CD8-positive, alpha-beta memory T cell (primary cell): ENCODE data around the gene CDC42EP4. TPM values are rescaled to one million over a fixed set of nuclear protein-coding genes. Genes with fewer than 3 reads are reported as not detected.

Source experiments
- CTCF ChIA-PET: fragments of 350-600 bp; sonication (Branson Sonifier 250); formaldehyde crosslinking; loops from one replicate; lab custom pipeline; 2021; ENCODE audit warnings: antibody characterized with exemption; lab: Charles Lee
- POLR2A ChIA-PET: fragments of 350-600 bp; sonication (Branson Sonifier 250); formaldehyde crosslinking; loops from one replicate; lab custom pipeline; 2021; ENCODE audit warnings: antibody characterized with exemption; lab: Charles Lee
- DNase-seq, 5 donors: peaks; one replicate each; pipeline versions ENCODE4 v3.0.0 to v3.0.0-alpha.2; 2020 to 2022; ENCODE audit warnings: mixed read lengths in 1 of 5
- H3K27ac ChIP-seq: one replicate; pipeline ENCODE4 v1.7.0; 2013; ENCODE audit warnings: low read depth, mild to moderate bottlenecking, low read length, moderate library complexity
- H3K27me3 ChIP-seq: 2 replicates; pipeline ENCODE4 v1.7.0; 2013; ENCODE audit warnings: low read length, mild to moderate bottlenecking; ENCODE audit not compliant: insufficient read depth, poor library complexity, severe bottlenecking
- H3K36me3 ChIP-seq: 2 replicates; pipeline ENCODE4 v1.7.0; 2013; ENCODE audit warnings: mild to moderate bottlenecking, low read length, moderate library complexity; ENCODE audit not compliant: insufficient read depth
- H3K4me1 ChIP-seq: 2 replicates; pipeline ENCODE4 v1.7.0; 2013; ENCODE audit warnings: mild to moderate bottlenecking, low read length, moderate library complexity; ENCODE audit not compliant: insufficient read depth
- H3K4me3 ChIP-seq: 2 replicates; pipeline ENCODE4 v1.7.0; 2013; ENCODE audit warnings: mild to moderate bottlenecking, low read length
- H3K9me3 ChIP-seq: 2 replicates; pipeline ENCODE4 v1.7.0; 2013; ENCODE audit warnings: mild to moderate bottlenecking, low read length
- H3K27ac Mint-ChIP-seq, 8 donors: one replicate each; pipeline ENCODE4 v1.8.0; 2020 to 2021; ENCODE audit warnings: mixed read lengths in 8 of 8, mild to moderate bottlenecking in 6 of 8, inconsistent platforms in 3 of 8, moderate library complexity in 3 of 8
- H3K27me3 Mint-ChIP-seq, 2 donors: one replicate each; pipeline ENCODE4 v1.8.0; 2020 to 2021; ENCODE audit warnings: mixed read lengths in 2 of 2, mild to moderate bottlenecking in 1 of 2, moderate library complexity in 1 of 2
- H3K36me3 Mint-ChIP-seq, 3 donors: one replicate each; pipeline ENCODE4 v1.8.0; 2020 to 2021; ENCODE audit warnings: mixed read lengths in 3 of 3, inconsistent platforms in 1 of 3, mild to moderate bottlenecking in 1 of 3
- H3K4me1 Mint-ChIP-seq, 3 donors: one replicate each; pipeline ENCODE4 v1.8.0; 2020 to 2021; ENCODE audit warnings: mixed read lengths in 3 of 3, inconsistent platforms in 1 of 3, mild to moderate bottlenecking in 1 of 3
- H3K4me3 Mint-ChIP-seq, 7 donors: one replicate each; pipeline ENCODE4 v1.8.0; 2020 to 2021; ENCODE audit warnings: mixed read lengths in 7 of 7, mild to moderate bottlenecking in 6 of 7, moderate library complexity in 4 of 7, inconsistent platforms in 2 of 7
- H3K9me3 Mint-ChIP-seq, 5 donors: one replicate each; pipeline ENCODE4 v1.8.0; 2020 to 2022; ENCODE audit warnings: mixed read lengths in 5 of 5, mild to moderate bottlenecking in 3 of 5, moderate library complexity in 2 of 5, inconsistent platforms in 1 of 5
- polyA plus RNA-seq: library from polyadenylated mRNA; unstranded; fragments of 300-500 nt; fragmentation: Illumina TruSeq; gene quantifications from one replicate; pipeline ENCODE4 v1.2.3, GENCODE V29; 2021
- total RNA-seq, 2 experiments: library from RNA; stranded (reverse); gene quantifications; one replicate each; pipeline ENCODE4 v1.2.3, GENCODE V29; 2021

CDC42EP4 gene
- total and polyA plus RNA-seq, 3 experiments from 2014 or later = 0.29 to 0.55 (median 0.47) TPM

DNA sequence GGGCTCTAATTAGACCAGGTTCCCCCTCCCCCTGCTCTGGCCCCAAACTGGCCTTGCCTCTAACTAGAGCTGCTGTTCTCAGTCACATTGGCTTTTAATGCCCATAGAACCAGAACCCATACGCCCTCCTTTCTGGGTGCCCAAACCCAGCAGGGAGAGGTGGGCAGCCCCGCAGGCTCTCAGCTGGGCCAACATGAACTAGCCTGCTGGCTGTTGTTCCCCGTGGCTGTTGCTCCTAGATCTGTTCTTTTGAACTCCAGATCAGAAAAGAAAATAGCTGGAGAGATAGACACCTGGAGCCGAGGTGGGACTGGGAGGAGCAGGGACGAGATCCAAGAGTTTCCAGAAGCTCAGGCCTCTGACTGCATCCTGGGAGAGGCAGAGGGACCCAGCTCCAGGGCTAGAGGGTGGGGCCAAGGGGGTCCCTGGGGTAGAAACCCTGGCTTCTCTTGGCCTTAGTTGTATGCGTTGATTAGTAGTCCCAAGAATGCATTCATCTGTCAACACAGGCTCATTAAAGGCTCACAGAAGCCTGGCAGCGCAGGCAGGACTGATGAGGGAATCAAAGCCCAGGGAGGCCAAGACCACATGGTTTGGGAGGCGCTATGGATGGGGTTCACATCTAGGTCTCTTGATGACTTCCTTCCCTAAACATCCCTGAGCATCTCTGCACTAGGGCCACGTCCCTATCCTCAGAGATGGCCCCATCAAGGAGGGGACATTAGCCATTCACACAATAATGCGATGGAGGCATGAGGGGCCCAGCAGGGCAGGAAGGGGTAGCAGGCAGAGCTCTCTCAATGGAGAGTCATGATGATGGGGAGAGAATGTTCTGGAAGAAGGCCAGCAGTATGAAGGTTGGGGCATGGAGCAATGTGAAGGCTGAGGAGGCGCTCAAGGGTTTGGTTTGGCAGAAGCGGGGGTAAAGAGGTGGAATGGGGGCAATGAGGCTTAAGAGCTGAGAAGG is 48.8 kb downstream of the CDC42EP4 start:
- no peaks in the 10 kb centered on the region for H3K36me3 Mint-ChIP-seq
- no peak overlapping the region for H3K27ac Mint-ChIP-seq
- no peaks in the 10 kb centered on the region for H3K4me1 Mint-ChIP-seq
- H3K4me3 Mint-ChIP-seq = no peak overlapping the region
- ChIA-PET CTCF (no interaction called here), POLR2A (no interaction called here)
- no peaks in the 10 kb centered on the region for H3K36me3 ChIP-seq
- H3K9me3 ChIP-seq = no peaks in the 10 kb centered on the region
- H3K9me3 Mint-ChIP-seq = no peaks in the 10 kb centered on the region
- H3K27me3 ChIP-seq = no peaks in the 10 kb centered on the region
- no peak overlapping the region for H3K27ac ChIP-seq
- H3K27me3 Mint-ChIP-seq = peaks cover 0 to 4% of the 10 kb centered on the region in 2 donors
- H3K4me1 ChIP-seq = no peaks in the 10 kb centered on the region
- no peak for DNase-seq
- H3K4me3 ChIP-seq = no peak overlapping the region

DNA sequence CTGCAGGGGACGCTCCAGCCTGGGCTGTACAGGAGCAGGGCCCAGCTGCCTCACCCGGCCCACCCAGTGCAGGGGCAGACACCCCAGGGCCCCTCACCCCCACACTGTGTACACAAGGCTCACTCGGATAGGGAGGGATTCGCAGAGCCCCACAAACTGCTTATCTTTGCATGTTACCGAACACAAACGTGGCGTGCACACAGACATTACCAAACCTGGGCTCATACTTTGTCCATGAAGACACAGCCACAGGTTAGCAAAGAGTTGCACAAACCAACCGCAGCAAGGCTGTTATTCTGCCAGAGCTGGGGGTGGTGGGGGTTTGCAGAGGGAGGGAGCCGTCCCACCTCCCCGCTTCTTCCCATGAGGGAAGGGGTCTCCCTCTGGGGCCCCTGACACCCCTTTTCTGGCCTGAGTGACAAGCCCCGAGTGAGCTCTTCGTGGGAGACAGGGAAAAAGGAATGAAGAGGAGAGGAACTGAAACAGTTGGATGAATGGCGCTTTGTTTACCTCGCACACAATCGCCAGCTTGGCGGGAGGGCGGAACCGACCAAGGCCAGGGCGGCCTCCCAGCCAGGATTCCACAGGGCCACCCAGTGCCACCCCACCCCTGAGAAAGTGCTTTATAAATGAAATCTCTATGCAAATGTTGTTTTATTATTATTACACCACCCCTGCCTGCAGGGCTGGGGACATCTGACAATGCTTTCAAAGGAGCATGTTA is 49.7 kb downstream of the CDC42EP4 start:
- H3K9me3 Mint-ChIP-seq = no peaks in the 10 kb centered on the region
- H3K36me3 ChIP-seq = no peaks in the 10 kb centered on the region
- POLR2A ChIA-PET = no interaction called here
- no peaks in the 10 kb centered on the region for H3K36me3 Mint-ChIP-seq
- DNase-seq = no peak
- H3K27me3 Mint-ChIP-seq = peaks cover 0 to 4% of the 10 kb centered on the region in 2 donors
- CTCF ChIA-PET = no interaction called here
- H3K27me3 ChIP-seq = no peaks in the 10 kb centered on the region
- H3K4me3 Mint-ChIP-seq = no peak overlapping the region
- no peaks in the 10 kb centered on the region for H3K4me1 Mint-ChIP-seq
- no peaks in the 10 kb centered on the region for H3K4me1 ChIP-seq
- H3K27ac Mint-ChIP-seq = no peak overlapping the region
- H3K27ac ChIP-seq = no peak overlapping the region
- H3K9me3 ChIP-seq = no peaks in the 10 kb centered on the region
- H3K4me3 ChIP-seq = no peak overlapping the region

DNA sequence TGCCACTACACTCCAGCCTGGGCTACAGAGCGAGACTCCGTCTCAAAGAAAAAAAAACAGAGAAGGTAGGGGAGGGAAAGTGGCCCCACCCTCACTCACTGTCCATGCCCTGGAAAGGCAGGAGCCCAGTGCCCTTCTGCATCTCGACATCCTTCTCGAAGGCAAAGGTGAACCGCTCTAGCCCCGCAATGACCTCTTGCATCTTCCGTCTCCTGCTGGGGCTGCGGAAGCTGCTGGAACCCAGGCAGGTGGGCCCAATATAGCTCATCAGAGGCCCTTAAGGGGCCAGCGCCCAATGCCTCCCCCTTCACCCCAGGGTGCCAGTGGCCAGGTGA is 50.2 kb downstream of the CDC42EP4 start, which contains the start of gene CPSF4L:
Gene CPSF4L, minus strand, starts transcription at position 264 of the 335 bp plus-strand sequence. Its CDS starts 62 bp downstream, at position 202.
- CTCF ChIA-PET = interaction anchor here (3.9 kb wide), 1 partner anchor 108 kb away, joined by 17 read pairs; no protein-coding TSS in a partner anchor
- H3K4me3 ChIP-seq = no peak within 1 kb of the TSS

DNA sequence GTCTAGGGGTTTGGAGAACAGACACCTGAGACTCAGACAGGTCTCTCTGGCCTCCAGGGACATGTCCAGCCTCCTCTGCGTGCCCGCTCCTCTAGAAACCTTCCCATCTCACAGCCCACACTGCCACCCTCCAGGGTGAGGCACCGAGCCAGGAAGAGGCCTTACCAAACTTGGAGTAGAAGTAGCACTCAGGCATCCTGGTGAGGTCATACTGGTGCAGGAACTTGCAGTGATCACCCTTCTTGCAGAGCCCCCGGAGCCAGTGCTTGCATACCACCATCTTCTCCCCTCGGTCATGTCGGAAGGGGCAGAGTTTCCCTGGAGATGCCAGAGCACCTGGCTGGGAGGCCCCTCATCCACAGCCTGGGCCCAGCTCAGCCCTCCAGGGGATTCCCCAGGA is 54.3 kb downstream of the CDC42EP4 start:
- CTCF ChIA-PET = no interaction called here
- no peak overlapping the region for H3K27ac Mint-ChIP-seq
- no peak overlapping the region for H3K4me3 ChIP-seq

More for the DNA sequence above, 50.2 kb downstream of the CDC42EP4 start, which contains the start of gene CPSF4L:
- Mint-ChIP-seq H3K4me1 (no peaks in the 10 kb centered on the region), H3K27ac (no peak within 1 kb of the TSS), H3K27me3 (peaks cover 0 to 4% of the 10 kb centered on the region in 2 donors), H3K9me3 (no peaks in the 10 kb centered on the region), H3K36me3 (no peaks in the 10 kb centered on the region), H3K4me3 (no peak within 1 kb of the TSS)
- DNase-seq = no peak
- POLR2A ChIA-PET = no interaction called here
- Histone ChIP-seq H3K27ac (no peak within 1 kb of the TSS), H3K27me3 (no peaks in the 10 kb centered on the region), H3K36me3 (no peaks in the 10 kb centered on the region), H3K9me3 (no peaks in the 10 kb centered on the region), H3K4me1 (no peaks in the 10 kb centered on the region)

DNA sequence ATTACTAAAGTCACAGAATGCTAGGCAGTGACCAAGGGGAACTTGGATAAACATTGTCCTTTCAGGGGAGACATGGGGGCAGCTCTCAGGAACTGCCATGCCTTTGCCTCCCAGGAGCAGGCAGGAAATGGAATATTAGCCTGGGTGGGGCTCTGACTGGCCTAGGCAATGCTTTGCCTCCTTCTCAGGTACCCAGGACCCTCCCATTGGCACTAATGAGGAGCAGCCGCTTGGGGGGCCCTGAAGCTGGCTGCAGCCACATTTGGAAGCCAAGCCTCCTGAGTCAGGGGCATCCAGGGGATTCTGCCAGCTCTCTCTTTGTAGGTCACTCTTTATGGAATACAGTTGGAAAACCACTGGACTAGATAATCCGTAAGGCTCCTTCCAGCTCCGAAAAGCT is 55.6 kb downstream of the CDC42EP4 start:
- H3K4me1 ChIP-seq = no peaks in the 10 kb centered on the region
- Mint-ChIP-seq H3K36me3 (no peaks in the 10 kb centered on the region), H3K27me3 (peaks cover 0 to 4% of the 10 kb centered on the region in 2 donors), H3K4me1 (peaks cover 4 to 7% (median 4%) of the 10 kb centered on the region in 3 donors), H3K27ac (no peak overlapping the region), H3K4me3 (no peak overlapping the region), H3K9me3 (no peaks in the 10 kb centered on the region)
- no peak for DNase-seq
- no peaks in the 10 kb centered on the region for H3K9me3 ChIP-seq
- POLR2A ChIA-PET = no interaction called here
- no peak overlapping the region for H3K27ac ChIP-seq
- H3K36me3 ChIP-seq = no peaks in the 10 kb centered on the region
- no peak overlapping the region for H3K4me3 ChIP-seq
- CTCF ChIA-PET = interaction anchor here (0.7 to 5.8 kb wide), 10 partner anchors 11 to 528 kb away, joined by 3 to 102 read pairs (median 6); a partner anchor contains a TSS
- no peaks in the 10 kb centered on the region for H3K27me3 ChIP-seq

More for the DNA sequence above, 54.3 kb downstream of the CDC42EP4 start:
- H3K9me3 Mint-ChIP-seq = no peaks in the 10 kb centered on the region
- no peak for DNase-seq
- H3K27me3 Mint-ChIP-seq = peaks cover 0 to 4% of the 10 kb centered on the region in 2 donors
- no peaks in the 10 kb centered on the region for H3K36me3 Mint-ChIP-seq
- Histone ChIP-seq H3K4me1 (no peaks in the 10 kb centered on the region), H3K9me3 (no peaks in the 10 kb centered on the region), H3K27me3 (no peaks in the 10 kb centered on the region), H3K27ac (no peak overlapping the region), H3K36me3 (no peaks in the 10 kb centered on the region)
- H3K4me1 Mint-ChIP-seq = peaks cover 4 to 7% (median 4%) of the 10 kb centered on the region in 3 donors
- H3K4me3 Mint-ChIP-seq = no peak overlapping the region
- POLR2A ChIA-PET = no interaction called here

DNA sequence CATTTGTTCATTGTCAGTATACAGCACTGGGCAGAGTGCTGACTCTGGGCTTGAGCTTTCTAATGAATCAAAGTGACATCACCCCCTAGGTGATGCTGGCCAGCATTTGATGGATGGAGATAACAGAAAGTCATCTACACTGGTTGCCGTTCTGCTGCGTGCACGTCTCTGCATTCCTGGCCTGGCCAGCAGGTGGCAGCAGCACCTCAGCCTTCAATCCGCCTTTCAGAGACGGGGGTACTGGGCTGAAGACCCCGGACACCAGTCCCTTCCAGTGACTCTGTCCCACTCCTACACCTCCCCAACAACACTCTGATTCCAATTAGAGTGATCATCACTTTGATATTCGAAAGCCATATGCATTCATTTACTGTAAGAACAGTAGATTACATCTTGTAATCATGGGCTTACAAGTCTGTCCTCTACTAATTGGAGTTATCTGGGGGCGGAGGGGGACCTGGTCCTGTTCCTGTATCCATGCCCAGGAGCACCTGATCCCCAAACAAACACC is 56.1 kb downstream of the CDC42EP4 start:
- H3K9me3 ChIP-seq = no peaks in the 10 kb centered on the region
- H3K4me1 ChIP-seq = no peaks in the 10 kb centered on the region
- H3K27me3 ChIP-seq = no peaks in the 10 kb centered on the region
- Mint-ChIP-seq H3K4me3 (no peak overlapping the region), H3K27me3 (peaks cover 0 to 4% of the 10 kb centered on the region in 2 donors), H3K27ac (no peak overlapping the region), H3K9me3 (no peaks in the 10 kb centered on the region), H3K36me3 (no peaks in the 10 kb centered on the region), H3K4me1 (peaks cover 4 to 7% (median 4%) of the 10 kb centered on the region in 3 donors)
- no peaks in the 10 kb centered on the region for H3K36me3 ChIP-seq
- CTCF ChIA-PET = interaction anchor here (0.7 to 5.8 kb wide), 18 partner anchors 9 to 527 kb away, joined by 3 to 102 read pairs (median 5); a partner anchor contains a TSS
- POLR2A ChIA-PET = no interaction called here
- no peak overlapping the region for H3K27ac ChIP-seq
- H3K4me3 ChIP-seq = no peak overlapping the region
- peak; percentile 20 to 63 (median 38) for DNase-seq

DNA sequence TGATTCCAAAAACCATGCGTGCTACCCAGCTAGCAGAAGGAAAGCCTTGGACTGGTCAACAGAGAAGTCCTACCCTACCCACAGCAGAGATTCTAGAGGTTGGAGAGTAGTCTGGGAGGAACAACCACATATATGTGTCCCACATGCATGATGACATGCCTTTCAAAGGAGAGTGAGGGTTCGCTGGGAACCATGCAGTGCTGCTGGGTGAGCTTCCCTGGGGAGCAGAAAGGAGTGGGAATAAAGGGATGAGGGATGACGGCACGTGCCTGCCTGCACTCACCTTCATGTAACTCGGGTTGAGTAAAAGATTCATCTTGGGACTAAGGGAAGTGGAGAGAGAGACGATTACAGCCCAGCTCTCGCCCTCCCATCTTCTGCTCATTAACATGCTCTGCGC is 59.9 kb downstream of the CDC42EP4 start:
- no peaks in the 10 kb centered on the region for H3K9me3 ChIP-seq
- POLR2A ChIA-PET = no interaction called here

More for the DNA sequence above, 59.9 kb downstream of the CDC42EP4 start:
- Mint-ChIP-seq H3K4me3 (no peak overlapping the region), H3K27ac (no peak overlapping the region), H3K36me3 (peaks cover 0 to 22% (median 10%) of the 10 kb centered on the region in 3 donors), H3K9me3 (no peaks in the 10 kb centered on the region), H3K27me3 (peaks cover 0 to 4% of the 10 kb centered on the region in 2 donors), H3K4me1 (peaks cover 4 to 7% (median 4%) of the 10 kb centered on the region in 3 donors)
- DNase-seq = no peak
- CTCF ChIA-PET = interaction anchor here (5.8 kb wide), 1 partner anchor 118 kb away, joined by 102 read pairs; no protein-coding TSS in a partner anchor
- H3K4me1 ChIP-seq = no peaks in the 10 kb centered on the region
- H3K27ac ChIP-seq = no peak overlapping the region
- no peaks in the 10 kb centered on the region for H3K27me3 ChIP-seq
- H3K36me3 ChIP-seq = no peaks in the 10 kb centered on the region
- no peak overlapping the region for H3K4me3 ChIP-seq
